NT2/D1 (cell line): ENCODE results near the gene LTA.

Experiments
- SUZ12 ChIP-seq: IDR thresholded peaks from 2 replicates; pipeline ENCODE4 v1.6.1; 2011; ENCODE audit not compliant: insufficient read length, insufficient read depth; ENCODE audit errors: extremely low read depth
- YY1 ChIP-seq: IDR thresholded peaks from 2 replicates; pipeline ENCODE4 v1.6.1; 2011; ENCODE audit not compliant: insufficient read length, insufficient read depth

GRCh38 chr6:31541059-31541657 lies 30.9 kb upstream of the LTA start:
- TF ChIP-seq SUZ12: no peak
- TF ChIP-seq YY1: no peak
